Measurements from ENCODE around the gene ZG16B.

The ZG16B gene

DNA sequence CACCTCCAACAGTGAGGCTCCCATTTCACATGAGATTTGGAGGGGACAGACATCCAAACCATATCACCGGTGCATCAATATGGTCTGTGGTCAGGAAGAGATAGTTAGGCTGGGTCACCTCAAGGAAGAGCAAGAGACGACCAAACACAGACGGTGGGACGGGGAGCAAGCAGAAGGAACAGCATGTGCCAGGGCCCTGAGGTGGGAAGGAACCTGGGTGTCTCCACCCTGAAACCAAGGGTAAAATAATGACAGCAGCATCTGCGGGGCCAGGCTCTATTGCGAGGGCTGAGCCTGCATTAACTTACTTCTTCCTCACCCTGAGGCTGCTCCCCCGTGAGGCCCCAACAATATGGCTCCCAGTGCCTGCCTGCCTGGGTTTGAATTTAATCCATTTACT is 21.9 kb upstream of the ZG16B start:
- DNase-seq: no peak

DNA sequence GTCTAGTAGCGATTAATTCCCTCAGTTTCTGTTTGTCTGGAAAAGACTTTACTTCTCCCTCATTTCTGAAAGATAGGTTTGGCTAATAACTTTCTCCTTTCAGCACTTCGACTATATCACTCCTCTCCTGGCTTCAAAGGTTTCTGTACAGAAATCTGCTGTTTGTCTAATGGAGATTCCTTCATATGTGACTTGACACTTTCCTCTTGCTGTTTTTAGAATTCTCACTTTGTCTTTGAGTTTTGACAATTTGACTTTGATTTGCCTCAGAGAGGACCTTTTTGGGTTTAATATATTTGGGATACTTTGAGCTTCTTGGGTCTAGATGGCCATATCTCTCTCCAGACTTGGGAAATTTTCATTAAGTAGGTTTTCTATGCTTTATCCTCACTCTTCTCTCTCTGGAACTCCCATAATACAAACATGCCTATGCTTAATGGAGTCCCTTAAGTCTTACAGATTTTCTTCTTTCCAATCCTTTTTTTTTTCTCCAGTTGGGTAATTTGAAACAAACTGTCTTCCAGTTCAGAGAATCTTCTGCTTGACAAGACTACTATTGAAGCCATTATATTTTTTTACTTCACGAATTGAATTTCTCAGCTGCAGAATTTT is 20.8 kb upstream of the ZG16B start:
- no peak for DNase-seq

DNA sequence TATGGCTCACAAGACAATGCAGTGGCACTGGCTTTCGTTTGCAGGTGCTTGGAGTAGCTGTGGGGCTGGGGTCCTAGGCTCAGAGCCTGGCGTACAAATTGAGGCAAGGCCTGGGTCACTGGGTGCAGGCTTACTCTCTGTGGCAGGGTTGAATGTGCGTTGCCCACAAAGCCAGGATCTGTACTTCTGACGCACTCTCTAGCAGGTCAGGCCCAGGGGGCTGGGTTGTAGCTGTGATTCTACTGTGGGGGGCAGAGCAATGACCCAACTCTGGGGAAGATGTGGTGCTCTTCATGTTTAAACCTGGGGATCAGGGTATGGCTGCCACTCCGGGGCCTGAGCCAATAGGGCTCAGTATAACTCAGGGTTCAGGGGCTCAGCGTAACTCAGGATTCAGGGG is 19.5 kb upstream of the ZG16B start:
- no peak for DNase-seq

DNA sequence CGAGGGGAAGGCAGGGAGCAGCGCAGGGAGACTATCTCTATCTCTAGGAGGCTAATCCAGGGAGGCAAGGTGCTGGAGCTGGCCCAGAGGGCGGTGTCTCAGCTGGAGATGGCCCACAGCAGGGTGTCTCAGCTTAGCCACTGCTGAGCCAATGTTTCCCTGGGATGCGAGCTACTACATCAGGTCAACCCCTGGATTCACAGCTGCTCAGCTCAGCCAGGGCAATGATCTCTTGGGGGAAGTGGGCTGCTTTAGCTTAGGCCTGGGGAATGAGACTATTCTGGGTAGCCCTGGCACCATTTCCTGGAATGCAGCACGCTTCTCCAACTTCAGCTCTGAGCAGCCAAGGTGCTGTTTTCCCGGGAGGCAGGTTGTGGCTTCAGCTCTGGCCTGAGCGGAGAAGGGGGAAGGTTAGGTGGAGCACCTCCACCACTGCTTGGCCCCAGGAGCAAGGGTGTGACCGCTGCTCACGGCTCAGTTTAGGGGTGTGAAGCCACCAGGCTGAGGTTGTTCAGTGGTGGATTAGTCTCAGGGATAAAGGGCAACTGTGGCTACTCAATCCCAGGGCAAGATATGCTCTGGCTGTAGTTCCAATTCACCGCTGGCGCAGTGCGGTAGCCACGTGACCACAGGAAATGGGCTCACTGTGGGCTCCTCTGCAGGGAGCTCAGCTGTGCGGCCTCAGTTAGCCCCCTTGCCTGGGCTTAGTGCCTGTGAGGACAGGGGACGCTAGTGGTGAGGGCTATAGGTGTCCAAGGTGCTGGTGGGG is 18.2 kb upstream of the ZG16B start:
- no peak for DNase-seq

DNA sequence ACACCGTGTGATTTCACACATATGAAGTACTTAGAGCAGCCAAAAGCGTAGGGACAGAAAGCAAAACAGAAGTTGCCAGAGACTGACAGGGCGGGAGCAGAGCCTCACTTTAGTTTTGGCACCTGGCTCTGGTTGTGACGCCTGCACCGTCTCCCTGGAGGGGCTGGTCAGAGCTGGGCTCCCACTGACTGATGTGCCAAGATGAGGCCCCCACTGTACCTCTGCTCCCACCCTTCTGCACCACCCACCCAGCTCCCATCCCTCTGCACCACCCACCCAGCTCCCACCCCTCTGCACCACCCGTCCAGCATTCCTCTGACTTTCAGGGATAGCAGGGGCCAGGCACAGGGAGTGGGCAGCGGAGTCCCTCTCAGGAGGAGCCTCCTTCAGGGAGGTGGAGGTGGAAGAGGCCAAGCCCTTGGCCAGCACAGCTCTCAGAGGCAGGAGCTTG is 16.3 kb upstream of the ZG16B start:
- DNase-seq: no peak

DNA sequence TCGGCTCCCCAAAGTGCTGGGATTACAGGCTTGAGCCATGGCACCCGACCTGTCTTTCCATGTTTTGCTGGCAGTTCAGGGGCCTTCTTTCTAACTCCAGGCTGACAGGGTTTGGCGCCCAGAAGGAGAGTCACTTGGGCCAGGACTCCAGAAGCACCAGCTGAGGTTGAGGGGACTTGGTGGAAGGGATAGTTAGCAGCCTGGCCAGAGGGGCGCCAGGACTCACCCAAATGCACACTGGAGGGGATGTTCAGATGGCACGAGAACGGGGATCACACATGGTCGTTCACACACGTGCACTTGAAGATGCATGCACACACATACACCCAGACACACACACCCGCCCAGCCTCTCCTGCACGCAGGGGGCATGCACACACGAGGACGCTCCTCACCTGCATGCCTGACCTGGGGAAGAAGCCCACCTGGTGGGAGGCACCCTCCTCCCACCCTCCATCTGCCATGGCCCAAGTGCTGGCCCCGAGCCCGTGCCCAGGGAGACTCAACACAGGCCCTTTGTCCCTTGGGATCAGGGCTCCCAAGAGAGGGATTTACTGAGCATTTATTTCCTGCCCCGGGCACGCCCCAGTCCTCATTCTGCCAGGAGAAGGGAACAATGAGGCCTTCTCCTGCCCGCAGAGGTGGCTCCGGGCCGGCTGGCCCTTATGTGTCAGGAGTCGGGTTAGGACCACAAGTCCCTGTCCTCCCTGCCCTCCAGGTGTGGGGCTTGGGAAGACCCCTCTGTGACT is 15.4 kb upstream of the ZG16B start:
- DNase-seq: no peak

DNA sequence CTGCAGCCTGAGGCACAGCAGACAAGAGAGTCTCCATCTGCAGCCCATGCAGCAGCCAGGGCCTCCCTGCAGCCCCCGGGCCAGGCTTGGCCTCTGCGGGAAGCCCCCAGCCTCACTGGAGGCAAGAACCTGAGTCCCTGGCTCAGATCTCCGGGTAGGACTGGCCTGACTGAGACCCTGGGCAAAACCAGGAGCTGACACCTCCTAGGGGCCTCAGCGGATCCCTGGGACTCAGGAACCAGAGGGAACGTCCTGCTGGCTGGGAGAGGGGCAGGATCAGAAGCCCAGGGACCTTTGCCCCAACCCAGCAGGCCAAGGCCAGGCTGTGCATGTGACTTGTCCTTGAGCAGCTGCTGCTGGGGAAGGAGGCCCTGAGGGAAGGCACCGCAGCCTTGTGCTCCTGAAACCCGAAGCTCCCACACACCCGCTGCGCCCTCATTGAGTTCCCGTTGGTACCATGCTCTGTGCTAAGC is 14.8 kb upstream of the ZG16B start:
- no peak for DNase-seq

DNA sequence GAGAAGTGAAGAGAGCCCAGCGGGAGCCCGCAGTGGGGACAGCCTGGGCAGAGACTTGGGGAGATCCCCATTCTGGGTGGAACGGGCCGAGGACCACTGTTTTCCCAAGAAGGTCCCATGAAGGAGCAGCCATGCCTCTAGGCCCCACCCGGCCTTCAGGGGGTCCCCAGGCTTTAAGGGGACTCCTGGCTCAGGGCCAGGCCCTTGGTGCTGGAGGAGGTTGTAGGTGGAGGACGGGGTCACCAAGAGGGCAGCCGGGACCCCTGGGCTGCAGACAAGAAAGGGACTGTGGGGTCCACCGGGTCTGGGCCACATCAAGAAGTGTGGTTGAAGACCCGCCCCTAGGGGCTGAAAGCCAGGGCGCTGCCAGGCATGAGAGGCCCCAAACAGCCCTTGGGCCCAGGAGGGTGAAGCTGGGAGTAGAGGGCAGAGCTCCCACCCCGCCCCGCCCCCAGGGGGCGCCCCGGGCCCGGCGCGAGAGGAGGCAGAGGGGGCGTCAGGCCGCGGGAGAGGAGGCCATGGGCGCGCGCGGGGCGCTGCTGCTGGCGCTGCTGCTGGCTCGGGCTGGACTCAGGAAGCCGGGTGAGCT is 13.3 kb upstream of the ZG16B start, which contains the start of gene PRSS21:
Gene PRSS21 (plus strand): TSS at position 487 of the 589 bp plus-strand sequence. CDS start 32 bp downstream, at position 519.
- no peak for DNase-seq

DNA sequence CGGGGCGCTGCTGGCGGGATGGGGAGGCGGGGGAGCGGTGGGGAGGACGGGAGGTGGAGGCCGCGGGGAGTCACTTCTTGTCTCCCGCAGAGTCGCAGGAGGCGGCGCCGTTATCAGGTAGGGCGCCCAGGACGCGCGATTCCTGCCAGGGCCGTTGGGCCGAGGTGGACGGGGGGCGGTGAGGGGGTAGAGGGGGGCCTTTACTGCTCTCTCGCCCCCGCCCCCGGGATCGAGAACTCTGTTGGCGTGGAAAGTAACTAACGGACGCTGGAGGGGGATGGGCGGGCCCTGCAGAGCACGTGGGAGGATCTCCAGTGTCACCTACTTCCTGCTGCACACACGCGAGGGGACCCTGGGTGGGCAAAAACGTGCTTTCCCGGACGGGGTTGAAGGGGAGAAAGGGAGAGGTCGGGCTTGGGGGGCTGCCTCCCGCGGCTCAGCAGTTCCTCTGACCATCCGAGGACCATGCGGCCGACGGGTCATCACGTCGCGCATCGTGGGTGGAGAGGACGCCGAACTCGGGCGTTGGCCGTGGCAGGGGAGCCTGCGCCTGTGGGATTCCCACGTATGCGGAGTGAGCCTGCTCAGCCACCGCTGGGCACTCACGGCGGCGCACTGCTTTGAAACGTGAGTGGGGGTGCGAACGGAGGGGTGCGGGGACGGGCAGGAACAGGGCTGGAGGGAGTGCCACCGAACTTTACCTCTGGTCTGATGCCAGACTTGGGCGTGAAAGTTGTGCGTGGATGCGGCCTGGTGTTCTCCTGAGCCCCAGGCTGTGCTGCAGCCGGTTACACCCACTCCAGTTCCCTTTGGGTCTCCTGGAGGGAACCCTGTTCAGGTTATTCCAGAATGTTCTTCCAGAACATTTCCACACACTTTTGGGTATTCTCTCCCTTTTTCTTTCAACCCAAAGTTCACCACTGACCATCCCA is 12.5 kb upstream of the ZG16B start:
- no peak for DNase-seq

DNA sequence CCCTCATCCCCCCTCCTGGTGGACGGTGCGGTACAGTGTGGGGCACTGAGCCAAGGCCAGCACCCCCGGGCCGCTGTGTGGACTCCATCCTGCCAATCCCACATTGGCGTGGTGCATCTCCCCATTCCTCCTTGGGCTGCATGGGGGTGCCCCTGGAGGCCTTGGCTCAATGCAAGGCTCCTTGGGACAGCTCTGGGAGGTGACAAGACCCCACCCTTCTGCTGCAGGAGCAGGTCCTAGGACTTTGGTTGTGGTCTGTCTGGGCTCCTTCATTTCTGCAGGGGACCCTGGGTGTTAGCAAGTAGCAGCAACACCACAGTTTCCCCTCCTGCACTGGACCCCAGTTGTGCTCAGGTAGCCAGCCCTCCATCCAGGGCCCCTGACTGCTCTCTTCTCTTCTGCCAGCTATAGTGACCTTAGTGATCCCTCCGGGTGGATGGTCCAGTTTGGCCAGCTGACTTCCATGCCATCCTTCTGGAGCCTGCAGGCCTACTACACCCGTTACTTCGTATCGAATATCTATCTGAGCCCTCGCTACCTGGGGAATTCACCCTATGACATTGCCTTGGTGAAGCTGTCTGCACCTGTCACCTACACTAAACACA is 11.7 kb upstream of the ZG16B start:
- DNase-seq: no peak

DNA sequence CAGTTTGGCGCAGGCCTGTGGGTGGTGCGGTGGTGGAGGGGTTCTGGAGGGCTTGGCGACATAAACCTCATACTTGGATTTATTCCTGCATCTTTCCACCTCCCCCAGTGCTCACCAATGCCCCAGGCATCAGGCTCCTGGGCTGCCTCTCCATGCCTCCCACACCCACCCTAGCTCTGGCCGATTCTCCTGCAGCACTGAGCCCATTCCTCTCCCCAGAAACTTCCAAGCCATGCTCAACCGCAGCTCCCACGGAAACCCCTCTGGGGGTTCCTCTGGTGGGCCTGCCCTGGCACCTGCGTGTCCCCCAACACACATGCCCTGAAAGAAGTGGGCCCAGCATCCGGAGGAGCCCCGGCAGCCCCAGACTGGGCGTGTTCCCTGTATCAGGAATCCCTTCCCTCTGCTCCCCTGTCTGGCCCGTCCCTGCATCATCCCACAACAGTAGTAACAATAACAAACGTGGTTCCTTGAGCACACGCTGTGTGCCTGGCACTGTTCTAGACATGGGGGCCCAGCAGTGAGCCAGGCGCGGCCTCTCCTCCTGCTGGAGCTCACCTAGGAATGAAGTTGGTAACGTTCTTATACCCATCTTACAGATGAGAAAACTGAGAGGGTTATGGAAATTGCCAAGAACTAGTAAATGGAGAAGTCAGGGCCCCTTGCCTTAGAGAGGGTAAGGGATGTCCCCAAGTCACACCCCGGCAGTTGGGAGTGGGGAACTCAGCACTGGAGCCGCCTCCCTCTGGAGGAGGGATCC is 10.7 kb upstream of the ZG16B start:
- DNase-seq: no peak

DNA sequence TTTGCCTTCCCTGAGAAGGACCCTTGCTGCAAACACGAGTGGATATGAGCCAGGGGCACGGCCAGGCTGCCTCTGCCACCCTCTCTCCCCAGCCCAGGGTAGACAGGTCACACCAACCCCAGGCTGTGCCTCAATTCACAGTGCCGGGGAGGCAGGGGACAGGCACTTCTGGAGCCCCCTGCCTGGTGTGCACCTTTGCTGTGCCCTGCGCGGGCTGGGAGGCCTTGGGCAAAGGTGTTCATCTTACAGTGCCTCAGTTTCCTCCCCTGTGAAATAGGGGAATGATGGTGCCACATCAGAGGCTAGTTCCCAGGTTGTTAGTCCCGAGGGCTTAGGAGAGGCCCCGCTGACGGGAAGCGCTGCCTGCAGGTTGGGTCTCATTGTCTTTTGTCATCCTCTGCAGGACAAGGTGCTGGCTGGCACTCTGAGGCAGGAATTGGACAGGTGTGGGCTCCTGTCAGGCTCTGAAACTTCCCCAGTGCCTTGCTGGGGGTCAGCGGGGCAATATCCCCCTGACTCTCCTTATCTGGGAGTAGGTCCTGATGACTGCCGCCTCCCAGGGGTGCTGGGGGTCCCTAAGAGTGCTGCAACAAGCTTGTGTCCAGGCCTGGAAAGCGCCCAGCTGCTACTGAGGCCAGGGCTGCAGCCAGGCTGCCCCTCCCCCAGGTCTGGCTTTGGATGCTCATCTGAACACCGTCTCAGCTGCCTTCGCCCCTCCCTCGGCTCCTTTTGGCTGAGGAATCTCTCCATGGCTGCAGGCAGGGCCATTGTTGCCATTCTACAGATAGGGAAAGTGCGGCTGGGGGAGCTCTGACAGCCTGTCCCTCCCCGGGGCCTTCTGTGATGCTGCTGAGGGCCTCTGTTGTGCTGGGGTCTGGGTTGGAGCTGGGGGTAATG is 9.9 kb upstream of the ZG16B start:
- no peak for DNase-seq

DNA sequence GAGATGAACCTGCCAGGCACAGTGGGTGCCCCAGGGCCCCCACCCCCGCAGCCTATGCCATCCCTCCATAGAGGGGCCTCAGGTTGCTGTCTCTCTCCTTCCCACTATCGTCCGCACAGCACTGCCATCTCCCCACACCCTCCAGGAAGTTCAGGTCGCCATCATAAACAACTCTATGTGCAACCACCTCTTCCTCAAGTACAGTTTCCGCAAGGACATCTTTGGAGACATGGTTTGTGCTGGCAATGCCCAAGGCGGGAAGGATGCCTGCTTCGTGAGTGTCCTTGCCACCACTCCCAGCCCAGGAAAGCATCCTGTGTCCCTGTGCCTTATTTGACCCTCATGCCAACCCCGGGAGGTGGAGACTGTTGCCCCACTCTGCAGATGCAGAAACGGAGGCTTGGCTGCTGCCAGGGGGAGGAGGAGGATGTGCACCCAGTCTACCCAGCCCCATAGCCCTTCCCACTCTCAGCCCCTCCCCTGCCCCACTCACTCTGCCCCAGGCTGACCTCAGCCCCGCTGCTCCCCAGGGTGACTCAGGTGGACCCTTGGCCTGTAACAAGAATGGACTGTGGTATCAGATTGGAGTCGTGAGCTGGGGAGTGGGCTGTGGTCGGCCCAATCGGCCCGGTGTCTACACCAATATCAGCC is 9.1 kb upstream of the ZG16B start:
- no peak for DNase-seq

DNA sequence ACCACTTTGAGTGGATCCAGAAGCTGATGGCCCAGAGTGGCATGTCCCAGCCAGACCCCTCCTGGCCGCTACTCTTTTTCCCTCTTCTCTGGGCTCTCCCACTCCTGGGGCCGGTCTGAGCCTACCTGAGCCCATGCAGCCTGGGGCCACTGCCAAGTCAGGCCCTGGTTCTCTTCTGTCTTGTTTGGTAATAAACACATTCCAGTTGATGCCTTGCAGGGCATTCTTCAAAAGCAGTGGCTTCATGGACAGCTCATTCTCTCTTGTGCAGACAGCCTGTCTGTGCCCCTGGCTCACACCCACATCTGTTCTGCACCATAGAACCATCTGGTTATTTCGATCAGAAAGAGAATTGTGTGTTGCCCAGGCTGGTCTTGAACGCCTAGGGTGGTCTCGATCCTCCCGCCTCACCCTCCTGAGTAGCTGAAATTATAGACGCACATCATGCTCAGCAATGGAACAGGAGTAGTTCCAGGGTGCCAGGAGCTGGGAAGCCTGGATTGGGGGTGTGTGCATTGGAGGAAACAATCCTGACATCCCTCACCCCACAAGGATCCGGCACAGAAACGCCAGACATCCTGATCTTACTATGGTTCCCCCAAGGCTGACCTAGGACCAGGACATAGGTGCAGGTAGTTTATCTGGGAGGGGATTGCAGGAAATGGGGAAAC is 8.5 kb upstream of the ZG16B start:
- no peak for DNase-seq

DNA sequence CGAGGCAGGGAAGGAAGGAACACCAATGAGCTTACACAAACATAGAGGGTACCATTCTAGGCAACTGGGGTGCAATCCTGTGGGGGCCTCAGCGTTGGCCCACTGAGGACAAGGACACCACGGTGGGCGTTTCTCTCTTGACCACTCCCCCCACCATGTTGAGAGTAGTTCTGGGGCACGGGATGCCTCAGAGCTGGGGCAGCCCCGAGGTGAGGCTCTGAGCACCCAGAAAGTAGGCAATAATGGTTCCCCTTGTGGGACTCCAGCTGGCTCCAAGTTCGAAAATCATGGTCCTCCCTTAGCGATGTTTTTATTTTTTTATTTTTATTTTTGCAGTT is 8.0 kb upstream of the ZG16B start:
- DNase-seq: no peak

DNA sequence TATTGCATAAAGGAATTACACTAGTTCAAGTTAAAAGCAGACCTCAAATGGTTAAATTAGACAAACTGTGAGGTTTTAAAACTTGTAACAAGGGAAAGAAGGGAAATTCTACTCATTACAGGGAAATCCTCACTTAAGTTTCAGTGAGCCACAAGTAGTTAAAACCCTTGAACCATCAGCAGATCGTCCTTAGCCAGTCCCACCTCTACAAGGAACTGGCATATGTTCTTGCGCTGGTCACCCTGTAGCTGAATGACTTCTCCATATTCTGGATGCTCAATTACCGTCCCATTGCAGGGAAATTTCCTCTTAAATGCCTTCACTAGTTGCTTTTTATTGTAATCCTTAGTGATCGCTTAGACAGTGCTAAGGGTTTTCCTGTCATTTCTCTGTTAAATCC is 7.6 kb upstream of the ZG16B start:
- DNase-seq: no peak

DNA sequence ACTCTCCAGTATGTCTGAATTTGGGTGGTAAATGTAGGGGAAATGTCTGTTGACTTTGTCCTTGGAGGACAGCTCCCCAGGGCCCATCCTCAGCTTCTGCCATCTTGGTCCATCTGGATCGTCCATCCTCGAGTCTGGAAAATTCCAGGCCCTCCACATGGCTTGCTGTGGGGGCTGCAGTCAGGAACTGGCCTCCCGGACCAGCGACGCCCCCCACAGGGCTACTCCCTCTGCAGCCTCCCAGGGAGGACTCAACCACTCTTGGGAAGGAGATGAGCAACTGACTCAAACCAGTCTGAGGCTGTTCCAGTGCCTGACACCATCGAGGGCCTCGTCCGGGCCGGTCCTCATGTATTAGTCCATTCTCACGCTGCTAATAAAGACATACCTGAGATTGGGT is 5.5 kb upstream of the ZG16B start:
- DNase-seq: no peak

DNA sequence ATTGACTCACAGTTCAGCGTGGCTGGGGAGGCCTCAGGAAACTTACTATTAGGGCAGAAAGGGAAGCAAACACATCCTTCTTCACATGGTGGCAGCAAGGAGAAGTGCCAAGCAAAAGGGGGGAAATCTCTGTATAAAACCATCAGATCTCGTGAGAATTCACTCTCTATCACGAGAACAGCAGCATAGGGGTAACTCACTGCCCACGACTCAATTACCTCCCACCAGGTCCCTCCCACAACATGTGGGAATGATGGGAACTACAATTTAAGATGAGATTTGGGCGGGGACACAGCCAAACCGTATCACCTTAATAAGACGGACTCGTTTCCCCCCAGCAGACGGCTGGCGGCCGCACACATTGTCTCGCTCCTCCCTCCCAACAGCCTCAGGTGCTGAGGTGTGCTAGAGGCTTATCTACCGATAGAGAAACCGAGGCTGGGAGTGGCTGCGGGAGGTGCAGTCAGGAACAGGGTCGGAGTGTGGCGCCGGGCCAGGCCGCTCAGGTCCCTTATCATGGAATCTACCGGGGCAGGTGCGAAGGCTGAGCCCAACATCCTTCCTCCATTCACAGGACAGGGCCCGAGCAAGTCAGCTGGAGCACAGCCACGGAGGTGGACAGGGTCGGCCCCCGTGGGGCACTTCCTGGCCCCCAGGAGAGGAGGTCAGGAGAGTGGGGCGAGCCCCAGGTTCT is 4.9 kb upstream of the ZG16B start:
- no peak for DNase-seq

All from DMS153 (cell line).